Stomach (tissue), 9 donors: ENCODE data around the gene SLC38A6. TPM values are rescaled to one million over a fixed set of nuclear protein-coding genes. Genes with fewer than 3 reads are reported as not detected.

Experiments
- DNase-seq, 2 donors: peaks; one replicate each; pipeline versions ENCODE4 v3.0.0 to v3.0.0-alpha.2; 2013 to 2019
- H3K27ac ChIP-seq, 5 donors: fragments of 200-600 bp in 4 of 5; sonication (generic) in 4 of 5; one replicate each; pipeline ENCODE4 v1.5.1; 2013 to 2019; ENCODE audit warnings: mild to moderate bottlenecking in 1 of 5, moderate library complexity in 1 of 5
- H3K27me3 ChIP-seq, 3 donors: fragments of 200-600 bp; sonication (generic); one replicate each; pipeline ENCODE4 v1.5.1; 2017 to 2019; ENCODE audit warnings: mixed run types in 1 of 3
- H3K36me3 ChIP-seq, 4 donors: fragments of 200-600 bp; sonication (generic); 1 replicate in 3 of 4; 2 replicates in 1 of 4; pipeline ENCODE4 v1.5.1; 2016 to 2019
- H3K4me1 ChIP-seq, 4 donors: fragments of 200-600 bp; sonication (generic); one replicate each; pipeline ENCODE4 v1.5.1; 2016 to 2019
- H3K4me3 ChIP-seq, 4 donors: fragments of 200-600 bp; sonication (generic) in 3 of 4; one replicate each; pipeline ENCODE4 v1.5.1; 2016 to 2019; ENCODE audit warnings: mild to moderate bottlenecking in 1 of 4
- H3K9me3 ChIP-seq, 4 donors: fragments of 200-600 bp; sonication (generic); one replicate each; pipeline ENCODE4 v1.5.1; 2016 to 2019
- CTCF ChIP-seq, 7 experiments: fragments of 450-650 bp in 4 of 7; fragments of 200-600 bp in 3 of 7; sonication (generic) in 3 of 7; IDR thresholded peaks; one replicate each; pipeline ENCODE4 v1.5.1; 2016 to 2019; ENCODE audit warnings: antibody characterized with exemption in 7 of 7, control low read depth in 2 of 7, mild to moderate bottlenecking in 1 of 7
- EP300 ChIP-seq: sonication (generic); formaldehyde crosslinking; IDR thresholded peaks from one replicate; pipeline ENCODE4 v1.6.1; 2017; ENCODE audit warnings: antibody characterized with exemption
- POLR2A ChIP-seq, 4 donors: fragments of 450-650 bp; IDR thresholded peaks; one replicate each; pipeline ENCODE4 v1.6.1; 2016; ENCODE audit warnings: antibody characterized with exemption in 4 of 4, control low read depth in 2 of 4, mild to moderate bottlenecking in 1 of 4, moderate library complexity in 1 of 4
- POLR2AphosphoS5 ChIP-seq, 3 donors: sonication (generic); formaldehyde crosslinking; IDR thresholded peaks; one replicate each; pipeline ENCODE4 v1.6.1; 2016; ENCODE audit warnings: antibody characterized with exemption in 3 of 3
- WGBS, 5 donors: extraction: QIAGEN DNeasy Blood & Tissue Kit in 3 of 5; methylation state at CpG; one replicate each; pipeline versions ENCODE4 v1.1.5 to v1.1.7; 2013 to 2018; 5-methylcytosine and 5-hydroxymethylcytosine counted together
- intact Hi-C: fragments of 100-400 bp; cut with DNase I; formaldehyde crosslinking; loops from one replicate; pipeline ENCODE4 v1.15.1; 2023; ENCODE audit warnings: low total_unique reads
- polyA plus RNA-seq, 3 donors: library from polyadenylated mRNA; stranded (reverse); fragments of 200-250 nt; gene quantifications; one replicate each; pipeline ENCODE4 v1.2.3, GENCODE V29; 2013
- total RNA-seq, 5 donors: library from RNA; depleted of rRNA; stranded (reverse); fragments of >200 nt; gene quantifications; one replicate each; pipeline versions ENCODE4 v1.1.0 to v1.2.3, GENCODE V29; 2014 to 2016
- donor health status: healthy with polysubstance abuse.
- donor health status: Bipolar disorder and iron deficiency.
- donor health status: healthy.

The SLC38A6 gene
- total and polyA plus RNA-seq, 8 donors = 2.9 to 45.9 (median 7.6) TPM; not detected in 1

DNA sequence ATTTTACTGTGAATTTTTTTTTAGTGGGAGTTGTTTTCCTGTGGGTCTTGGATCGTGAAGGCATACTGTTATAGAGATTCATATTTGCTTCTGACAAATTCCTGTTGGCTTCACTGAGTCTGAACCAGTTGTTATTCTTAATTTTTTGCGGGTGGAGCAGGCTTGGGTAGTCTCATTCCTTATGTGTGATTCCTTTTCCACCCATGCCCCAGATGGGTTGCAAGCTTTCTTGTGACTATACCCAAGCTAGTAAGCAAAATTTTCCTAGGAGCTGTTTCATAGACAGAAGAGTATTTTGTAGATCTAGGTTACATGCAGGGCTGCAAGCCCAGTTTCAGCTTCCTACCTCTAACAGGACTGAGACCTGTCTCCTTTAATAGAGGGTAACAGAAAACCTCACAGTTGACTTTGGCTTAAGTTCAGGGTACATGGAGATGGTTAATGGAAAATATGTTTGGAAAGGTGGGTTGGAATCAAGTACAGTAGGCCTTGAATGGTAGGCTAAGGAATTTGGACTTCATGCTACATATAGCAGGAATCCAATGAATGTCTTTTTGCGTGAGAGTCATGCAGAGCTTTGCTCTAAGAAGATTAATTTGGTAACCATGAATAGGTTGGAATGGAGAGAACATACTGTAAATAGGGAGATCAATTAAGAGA, 29.1 kb upstream of the SLC38A6 start:
- H3K27me3 ChIP-seq = no peaks in the 10 kb centered on the region
- peaks cover 0 to 7% (median 0%) of the 10 kb centered on the region in 4 donors for H3K36me3 ChIP-seq
- TF ChIP-seq CTCF (IDR thresholded peaks at IDR 0.05) (no peak), EP300 (no peak), POLR2AphosphoS5 (IDR thresholded peaks at IDR 0.05) (no peak), POLR2A (IDR thresholded peaks at IDR 0.05) (no peak)
- no peaks in the 10 kb centered on the region for H3K4me1 ChIP-seq
- peaks cover 0 to 17% (median 11%) of the 10 kb centered on the region in 4 donors for H3K9me3 ChIP-seq
- intact Hi-C loops = no loop called here
- H3K27ac ChIP-seq = no peak overlapping the region
- H3K4me3 ChIP-seq = no peak overlapping the region
- WGBS, 5 donors = 58 to 62% (median 62%) methylated on average over 3 of the region's 3 CpGs
- DNase-seq = no peak

- 85 to 94% (median 90%) methylated on average over 4 of the region's 4 CpGs for WGBS, 5 donors
- intact Hi-C loops = no loop called here
- no peak for TF ChIP-seq CTCF (IDR thresholded peaks at IDR 0.05)
- no peak for TF ChIP-seq POLR2A (IDR thresholded peaks at IDR 0.05)
- TF ChIP-seq EP300 = no peak
- TF ChIP-seq POLR2AphosphoS5 (IDR thresholded peaks at IDR 0.05) = no peak
- no peaks in the 10 kb centered on the region for H3K27me3 ChIP-seq
- H3K9me3 ChIP-seq = peaks cover 0 to 41% (median 31%) of the 10 kb centered on the region in 4 donors
- no peak for DNase-seq
- no peaks in the 10 kb centered on the region for H3K4me1 ChIP-seq
- H3K36me3 ChIP-seq = peaks cover 0 to 17% (median 5%) of the 10 kb centered on the region in 4 donors
- no peak overlapping the region for H3K4me3 ChIP-seq
- no peak overlapping the region for H3K27ac ChIP-seq
Measured at GRCh38 chr14:60956202-60956601, 24.8 kb upstream of the SLC38A6 start.

- peaks cover 0 to 41% (median 31%) of the 10 kb centered on the region in 4 donors for H3K9me3 ChIP-seq
- WGBS, 5 donors = 63 to 92% (median 81%) methylated on average over 1 of the region's 1 CpG
- TF ChIP-seq CTCF (IDR thresholded peaks at IDR 0.05) = no peak
- no peak for TF ChIP-seq EP300
- TF ChIP-seq POLR2AphosphoS5 (IDR thresholded peaks at IDR 0.05) = no peak
- TF ChIP-seq POLR2A (IDR thresholded peaks at IDR 0.05) = no peak
- H3K27me3 ChIP-seq = no peaks in the 10 kb centered on the region
- peaks cover 0 to 17% (median 5%) of the 10 kb centered on the region in 4 donors for H3K36me3 ChIP-seq
- intact Hi-C loops = no loop called here
- no peak for DNase-seq
- H3K27ac ChIP-seq = no peak overlapping the region
- no peak overlapping the region for H3K4me3 ChIP-seq
- no peaks in the 10 kb centered on the region for H3K4me1 ChIP-seq
Measured at GRCh38 chr14:60956632-60957031, 24.4 kb upstream of the SLC38A6 start.

- DNase-seq = no peak
- Histone ChIP-seq H3K4me3 (no peak overlapping the region), H3K27ac (no peak overlapping the region), H3K27me3 (no peaks in the 10 kb centered on the region), H3K9me3 (peaks cover 0 to 41% (median 31%) of the 10 kb centered on the region in 4 donors), H3K36me3 (peaks cover 0 to 17% (median 5%) of the 10 kb centered on the region in 4 donors), H3K4me1 (no peaks in the 10 kb centered on the region)
- TF ChIP-seq POLR2AphosphoS5 (IDR thresholded peaks at IDR 0.05) (no peak), POLR2A (IDR thresholded peaks at IDR 0.05) (no peak), EP300 (no peak), CTCF (IDR thresholded peaks at IDR 0.05) (no peak)
- intact Hi-C loops = no loop called here
Measured at GRCh38 chr14:60958146-60958545, 22.9 kb upstream of the SLC38A6 start.
